B cell (primary cell): Measurements from ENCODE around the gene ARL2. TPM values are rescaled to one million over a fixed set of nuclear protein-coding genes. Genes with fewer than 3 reads are reported as not detected.
A peak's percentile ranks its signal among the peaks of the same experiment; 100 is the strongest.

Source experiments
- ATAC-seq: fragments of 200-7000 bp; cut with Tn5 transposase; one replicate; pipeline ENCODE4 v1.10.0; 2021; ENCODE audit warnings: low read depth, mild to moderate bottlenecking, moderate number of reproducible peaks, moderate library complexity
- CTCF ChIA-PET: fragments of 350-600 bp; sonication (Branson Sonifier 250); formaldehyde crosslinking; loops from one replicate; lab custom pipeline; 2021; ENCODE audit warnings: antibody characterized with exemption, inconsistent platforms; lab: Charles Lee
- POLR2A ChIA-PET: fragments of 350-600 bp; sonication (Branson Sonifier 250); formaldehyde crosslinking; loops from one replicate; lab custom pipeline; 2021; ENCODE audit warnings: antibody characterized with exemption; lab: Charles Lee
- DNase-seq: peaks from one replicate; pipeline ENCODE4 v3.0.0; 2013
- H2AFZ ChIP-seq: 2 replicates; pipeline ENCODE4 v1.6.1; 2012; ENCODE audit warnings: mild to moderate bottlenecking, low read depth, low read length; ENCODE audit not compliant: insufficient read depth, poor library complexity, severe bottlenecking
- H3K27ac ChIP-seq, 2 donors: 1 replicate in 1 of 2; 2 replicates in 1 of 2; pipeline ENCODE4 v1.5.1; 2012 to 2013; ENCODE audit warnings: low read length in 2 of 2, mild to moderate bottlenecking in 2 of 2, moderate library complexity in 1 of 2
- H3K27me3 ChIP-seq, 4 experiments: fragments of 200-600 bp in 1 of 4; sonication (generic) in 1 of 4; replicated peaks in 1 of 4; 1 replicate in 2 of 4; 2 replicates in 2 of 4; pipeline versions ENCODE4 v1.6.1 to v1.7.0; 2013 to 2016; ENCODE audit warnings: low read length in 3 of 4, mild to moderate bottlenecking in 2 of 4, mixed read lengths in 1 of 4, moderate library complexity in 1 of 4; ENCODE audit not compliant: insufficient read depth in 4 of 4, control insufficient read depth in 3 of 4; ENCODE audit errors: control extremely low read depth in 1 of 4
- H3K36me3 ChIP-seq, 2 experiments: replicated peaks in 1 of 2; 1 replicate in 1 of 2; 2 replicates in 1 of 2; pipeline versions ENCODE4 v1.6.1 to v1.7.1; 2013; ENCODE audit warnings: low read length in 1 of 2; ENCODE audit not compliant: insufficient read depth in 2 of 2, control insufficient read depth in 1 of 2; ENCODE audit errors: control extremely low read depth in 1 of 2, extremely low read depth in 1 of 2
- H3K4me1 ChIP-seq, 2 donors: fragments of 200-600 bp in 1 of 2; sonication (generic) in 1 of 2; 1 replicate in 1 of 2; 2 replicates in 1 of 2; pipeline versions ENCODE4 v1.5.1 to v1.6.1; 2013 to 2017; ENCODE audit warnings: low read length in 2 of 2; ENCODE audit not compliant: control insufficient read depth in 2 of 2, insufficient read depth in 2 of 2
- H3K4me2 ChIP-seq: replicated peaks from 2 replicates; pipeline ENCODE3; 2012; ENCODE audit warnings: mild to moderate bottlenecking, low read depth, low read length; ENCODE audit not compliant: poor library complexity, severe bottlenecking
- H3K4me3 ChIP-seq, 5 experiments: fragments of 200-600 bp in 1 of 5; sonication (generic) in 1 of 5; 1 replicate in 3 of 5; 2 replicates in 2 of 5; pipeline versions ENCODE4 v1.5.1 to v1.7.0; 2011 to 2016; ENCODE audit warnings: low read length in 4 of 5, mild to moderate bottlenecking in 4 of 5, low read depth in 2 of 5, control low read depth in 1 of 5, moderate library complexity in 1 of 5; ENCODE audit not compliant: insufficient read depth in 1 of 5; ENCODE audit errors: control extremely low read depth in 1 of 5, extremely low read depth in 1 of 5
- H3K79me2 ChIP-seq: fragments of 200-600 bp; sonication (generic); one replicate; pipeline ENCODE4 v1.6.0; 2016; ENCODE audit warnings: low read length; ENCODE audit not compliant: control insufficient read depth, insufficient read depth
- H3K9ac ChIP-seq: fragments of 200-600 bp; sonication (generic); 2 replicates; pipeline ENCODE4 v1.6.1; 2017; ENCODE audit warnings: mild to moderate bottlenecking, low read length, moderate library complexity
- H3K9me3 ChIP-seq, 3 donors: one replicate each; pipeline versions ENCODE4 v1.6.1 to v1.7.1; 2013; ENCODE audit warnings: low read length in 2 of 3; ENCODE audit not compliant: control insufficient read depth in 2 of 3, insufficient read depth in 1 of 3; ENCODE audit errors: control extremely low read depth in 1 of 3
- H4K20me1 ChIP-seq: 2 replicates; pipeline ENCODE4 v1.6.0; 2012; ENCODE audit warnings: mild to moderate bottlenecking, low read length; ENCODE audit not compliant: insufficient read depth, control insufficient read depth, poor library complexity, severe bottlenecking
- H3K27ac Mint-ChIP-seq: one replicate; pipeline ENCODE4 v1.8.0; 2021; ENCODE audit warnings: mixed read lengths
- H3K27me3 Mint-ChIP-seq: one replicate; pipeline ENCODE4 v1.8.0; 2021; ENCODE audit warnings: mixed read lengths
- H3K4me1 Mint-ChIP-seq: one replicate; pipeline ENCODE4 v1.8.0; 2021; ENCODE audit warnings: mixed read lengths
- H3K4me3 Mint-ChIP-seq: one replicate; pipeline ENCODE4 v1.8.0; 2021; ENCODE audit warnings: mixed read lengths
- H3K9me3 Mint-ChIP-seq: one replicate; pipeline ENCODE4 v1.8.0; 2022; ENCODE audit warnings: mixed read lengths; ENCODE audit not compliant: insufficient read depth
- EZH2 ChIP-seq: IDR thresholded peaks from 2 replicates; pipeline ENCODE4 v1.6.1; 2012; ENCODE audit warnings: borderline replicate concordance, low read depth, mild to moderate bottlenecking, moderate library complexity, low read length; ENCODE audit not compliant: insufficient read depth, poor library complexity, severe bottlenecking
- WGBS: methylation state at CpG from one replicate; pipeline ENCODE4 v1.1.5; 2013; ENCODE audit warnings: missing lambda C conversion rate; ENCODE audit not compliant: insufficient coverage; 5-methylcytosine and 5-hydroxymethylcytosine counted together
- intact Hi-C: fragments of 100-400 bp; cut with micrococcal nuclease; formaldehyde crosslinking; loops from one replicate; pipeline ENCODE4 v1.10.0; 2022
- polyA plus RNA-seq: library from polyadenylated mRNA; depleted of rRNA; stranded (reverse); fragments of >200 nt; gene quantifications from 2 replicates; pipeline ENCODE4 v1.2.3, GENCODE V29; 2012
- total RNA-seq, 2 donors: library from RNA; stranded (reverse); fragments of 120-200 nt in 1 of 2; gene quantifications; 1 replicate in 1 of 2; 2 replicates in 1 of 2; pipeline versions ENCODE4 v1.2.3 to v1.2.4, GENCODE V29; 2013 to 2022
- TF ChIP-seq, protein P1 (sequence below): fragments of 200-600 bp; IDR thresholded peaks from one replicate; pipeline ENCODE4 v1.8.0; 2022; ENCODE audit warnings: antibody characterized with exemption, mild to moderate bottlenecking

ARL2 gene
- total and polyA plus RNA-seq, 2 donors (not counting 1 experiment from before 2014, with no cell fraction given), result 43.4 to 53.6 TPM

DNA sequence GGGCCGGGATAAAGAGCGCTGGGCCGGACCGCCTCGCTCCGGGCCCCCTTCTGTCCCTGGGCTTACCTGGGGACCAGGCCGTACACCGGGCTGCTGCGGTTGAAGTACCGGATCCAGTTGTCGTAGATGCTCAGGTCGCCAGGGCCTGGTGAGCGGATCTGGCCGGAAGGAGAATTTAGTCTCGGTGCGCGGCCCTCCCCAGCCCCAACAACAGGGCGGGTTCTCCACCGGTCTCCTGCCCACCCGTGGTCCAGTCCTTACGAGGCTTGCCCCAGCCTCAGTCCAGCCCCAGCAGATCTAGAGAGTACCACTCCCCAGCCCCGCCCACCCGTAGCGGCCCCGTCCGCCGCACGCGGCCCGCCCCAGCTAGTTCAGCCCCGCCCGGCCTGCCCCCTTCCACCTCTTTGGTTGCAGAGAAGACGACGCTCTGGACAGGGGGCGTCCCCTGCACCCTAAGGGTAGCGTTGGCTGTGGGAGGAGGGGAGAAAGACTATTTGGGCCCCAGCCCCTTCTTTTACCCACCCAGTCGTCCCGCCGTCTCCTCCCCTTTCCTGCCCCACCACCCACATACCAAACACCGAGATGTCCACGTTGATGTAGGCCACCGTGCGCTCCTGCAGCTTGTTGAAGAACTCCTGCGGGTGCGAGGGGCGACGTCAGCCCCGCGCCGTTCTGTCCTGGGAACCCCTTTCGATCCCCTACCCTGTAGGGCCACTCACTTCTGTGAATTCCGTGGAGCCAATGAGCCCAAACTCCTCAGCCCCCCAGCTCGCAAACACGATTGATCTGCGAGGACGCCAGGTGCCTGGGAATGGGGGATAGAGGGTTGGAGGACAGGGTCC lies 33.8 kb downstream of the ARL2 start:
- DNase-seq, result peak; percentile 43
- CTCF ChIA-PET, result interaction anchor here (0.6 to 1.7 kb wide), 2 partner anchors 10 to 34 kb away, joined by 3 to 4 read pairs; partner anchors contain the start of gene ARL2
- Histone ChIP-seq H3K36me3 (peaks cover 0 to 16% of the 10 kb centered on the region in 2 experiments), H3K27ac (peak overlapping the region in 1 of 2 donors; percentile 51), H3K4me3 (peak overlapping the region in 4 of 5 experiments; percentile 49 to 63 (median 60)), H3K9ac (peak overlapping the region; percentile 68), H3K4me2 (peak overlapping the region; percentile 87), H4K20me1 (no peaks in the 10 kb centered on the region), H3K9me3 (no peaks in the 10 kb centered on the region), H3K27me3 (no peaks in the 10 kb centered on the region), H2AFZ (peak overlapping the region; percentile 98), H3K79me2 (peaks cover 19% of the 10 kb centered on the region), H3K4me1 (peaks cover 14 to 16% of the 10 kb centered on the region in 2 donors)
- Mint-ChIP-seq H3K27me3 (no peaks in the 10 kb centered on the region), H3K4me1 (peaks cover 21% of the 10 kb centered on the region), H3K9me3 (no peaks in the 10 kb centered on the region), H3K27ac (peak overlapping the region; percentile 84), H3K4me3 (peak overlapping the region; percentile 88)
- intact Hi-C loops, result loop anchor here (10.0 kb wide), 1 partner anchor 477 kb away; the partner anchor contains the start of gene SCYL1
- WGBS, result 26% methylated on average over 31 of the region's 56 CpGs
- POLR2A ChIA-PET, result interaction anchor here (0.5 to 1.4 kb wide), 7 partner anchors 10 to 513 kb away, joined by 3 to 6 read pairs (median 4); no protein-coding TSS in a partner anchor
- peak; percentile 78 for ATAC-seq
- no peak for TF ChIP-seq EZH2
- TF ChIP-seq, protein P1, sequence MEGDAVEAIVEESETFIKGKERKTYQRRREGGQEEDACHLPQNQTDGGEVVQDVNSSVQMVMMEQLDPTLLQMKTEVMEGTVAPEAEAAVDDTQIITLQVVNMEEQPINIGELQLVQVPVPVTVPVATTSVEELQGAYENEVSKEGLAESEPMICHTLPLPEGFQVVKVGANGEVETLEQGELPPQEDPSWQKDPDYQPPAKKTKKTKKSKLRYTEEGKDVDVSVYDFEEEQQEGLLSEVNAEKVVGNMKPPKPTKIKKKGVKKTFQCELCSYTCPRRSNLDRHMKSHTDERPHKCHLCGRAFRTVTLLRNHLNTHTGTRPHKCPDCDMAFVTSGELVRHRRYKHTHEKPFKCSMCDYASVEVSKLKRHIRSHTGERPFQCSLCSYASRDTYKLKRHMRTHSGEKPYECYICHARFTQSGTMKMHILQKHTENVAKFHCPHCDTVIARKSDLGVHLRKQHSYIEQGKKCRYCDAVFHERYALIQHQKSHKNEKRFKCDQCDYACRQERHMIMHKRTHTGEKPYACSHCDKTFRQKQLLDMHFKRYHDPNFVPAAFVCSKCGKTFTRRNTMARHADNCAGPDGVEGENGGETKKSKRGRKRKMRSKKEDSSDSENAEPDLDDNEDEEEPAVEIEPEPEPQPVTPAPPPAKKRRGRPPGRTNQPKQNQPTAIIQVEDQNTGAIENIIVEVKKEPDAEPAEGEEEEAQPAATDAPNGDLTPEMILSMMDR, result no peak

DNA sequence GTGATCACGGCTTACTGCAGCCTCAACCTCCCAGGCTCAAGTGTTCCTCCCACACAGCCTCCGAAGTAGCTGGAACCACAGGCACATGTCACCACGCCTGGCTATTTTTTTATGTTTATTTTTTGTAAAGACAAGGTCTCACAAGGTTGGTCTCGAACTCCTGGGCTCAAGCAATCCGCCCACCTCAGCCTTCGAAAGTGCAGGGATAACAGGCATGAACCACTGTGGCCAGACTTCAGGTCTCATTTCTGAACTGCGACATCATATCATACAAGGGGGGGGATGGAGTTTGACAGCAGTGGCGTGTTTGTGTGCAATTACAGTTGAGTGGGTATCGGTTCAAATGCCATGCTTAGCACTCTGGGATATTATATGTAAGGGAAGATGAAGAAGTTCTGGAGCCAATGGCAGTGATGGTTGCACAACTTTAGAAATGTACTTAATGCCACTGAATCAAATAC lies 37.5 kb downstream of the ARL2 start:
- Mint-ChIP-seq H3K4me1 (peaks cover 34% of the 10 kb centered on the region), H3K4me3 (no peak overlapping the region), H3K9me3 (no peaks in the 10 kb centered on the region), H3K27me3 (no peaks in the 10 kb centered on the region), H3K27ac (no peak overlapping the region)
- no peaks in the 10 kb centered on the region for H3K36me3 ChIP-seq
- DNase-seq (no peak), ATAC-seq (no peak)
- H3K9ac ChIP-seq, result no peak overlapping the region
- no peak overlapping the region for H2AFZ ChIP-seq
- H3K4me3 ChIP-seq, result no peak overlapping the region
- TF ChIP-seq, protein P1, result no peak
- no peak for TF ChIP-seq EZH2
- ChIA-PET CTCF (no interaction called here), POLR2A (no interaction called here)
- peaks cover 6% of the 10 kb centered on the region for H3K79me2 ChIP-seq
- peaks cover 0 to 2% (median 0%) of the 10 kb centered on the region in 4 experiments for H3K27me3 ChIP-seq
- H4K20me1 ChIP-seq, result no peaks in the 10 kb centered on the region
- intact Hi-C loops, result no loop called here
- peaks cover 26 to 28% of the 10 kb centered on the region in 2 donors for H3K4me1 ChIP-seq
- no peaks in the 10 kb centered on the region for H3K9me3 ChIP-seq
- no peak overlapping the region for H3K27ac ChIP-seq
- 86% methylated on average over 3 of the region's 9 CpGs for WGBS
- H3K4me2 ChIP-seq, result no peak overlapping the region
